ENCODE data around the gene PARD3. TPM values are rescaled to one million over a fixed set of nuclear protein-coding genes. Genes with fewer than 3 reads are reported as not detected.
"Not testable (repeated sequence)": the region's sequence is repeated elsewhere in the genome, so short reads cannot be mapped to it uniquely, and the experiment has no call there.

Gene PARD3
- total RNA-seq, 2 experiments from 2014 or later: 3.6 to 4.0 TPM

GRCh38 chr10:34744590-34744989, 70.5 kb downstream of the PARD3 start:
- peaks cover 27% of the 10 kb centered on the region for H3K27me3 Mint-ChIP-seq (ENCODE audit: low read depth)
- no peak overlapping the region for H3K4me3 Mint-ChIP-seq
- no peaks in the 10 kb centered on the region for H3K36me3 Mint-ChIP-seq (ENCODE audit: low read depth)
- intact Hi-C loops (cut with micrococcal nuclease): no loop called here
- H3K4me1 Mint-ChIP-seq (ENCODE audit: low read depth): no peaks in the 10 kb centered on the region
- CTCF ChIA-PET: no interaction called here
- no peak overlapping the region for H3K27ac Mint-ChIP-seq
- DNase-seq: no peak
- no peaks in the 10 kb centered on the region for H3K9me3 Mint-ChIP-seq

GRCh38 chr10:34743814-34744213, 71.3 kb downstream of the PARD3 start:
- Mint-ChIP-seq H3K27ac (no peak overlapping the region), H3K9me3 (no peaks in the 10 kb centered on the region), H3K4me3 (no peak overlapping the region), H3K4me1 (ENCODE audit: low read depth) (no peaks in the 10 kb centered on the region), H3K27me3 (ENCODE audit: low read depth) (peaks cover 27% of the 10 kb centered on the region), H3K36me3 (ENCODE audit: low read depth) (no peaks in the 10 kb centered on the region)
- CTCF ChIA-PET: no interaction called here
- intact Hi-C loops (cut with micrococcal nuclease): no loop called here
- no peak for DNase-seq

- Mint-ChIP-seq H3K9me3 (no peaks in the 10 kb centered on the region), H3K36me3 (ENCODE audit: low read depth) (no peaks in the 10 kb centered on the region), H3K4me3 (no peak overlapping the region), H3K4me1 (ENCODE audit: low read depth) (no peaks in the 10 kb centered on the region), H3K27me3 (ENCODE audit: low read depth) (peaks cover 27% of the 10 kb centered on the region), H3K27ac (no peak overlapping the region)
- CTCF ChIA-PET: interaction anchor here (0.6 kb wide), 1 partner anchor 48 kb away, joined by 3 read pairs; no protein-coding TSS in a partner anchor
- no peak for DNase-seq
- intact Hi-C loops (cut with micrococcal nuclease): no loop called here
Observed at GRCh38 chr10:34742456-34742855, 72.6 kb downstream of the PARD3 start.

- H3K4me3 Mint-ChIP-seq; H3K36me3 Mint-ChIP-seq (ENCODE audit: low read depth); H3K4me1 Mint-ChIP-seq (ENCODE audit: low read depth); H3K9me3 Mint-ChIP-seq; DNase-seq; H3K27ac Mint-ChIP-seq; intact Hi-C loops (cut with micrococcal nuclease): not testable (repeated sequence)
- H3K27me3 Mint-ChIP-seq (ENCODE audit: low read depth): peaks cover 27% of the 10 kb centered on the region
- CTCF ChIA-PET: interaction anchor here (0.6 kb wide), 1 partner anchor 10 kb away, joined by 4 read pairs; no protein-coding TSS in a partner anchor
Observed at GRCh38 chr10:34741087-34741486, 74.0 kb downstream of the PARD3 start.

- intact Hi-C loops (cut with micrococcal nuclease): no loop called here
- H3K4me3 Mint-ChIP-seq: no peak overlapping the region
- no peaks in the 10 kb centered on the region for H3K36me3 Mint-ChIP-seq (ENCODE audit: low read depth)
- DNase-seq: no peak
- H3K4me1 Mint-ChIP-seq (ENCODE audit: low read depth): no peaks in the 10 kb centered on the region
- peaks cover 27% of the 10 kb centered on the region for H3K27me3 Mint-ChIP-seq (ENCODE audit: low read depth)
- H3K27ac Mint-ChIP-seq: no peak overlapping the region
- CTCF ChIA-PET: no interaction called here
- H3K9me3 Mint-ChIP-seq: no peaks in the 10 kb centered on the region
Observed at GRCh38 chr10:34740321-34740720, 74.8 kb downstream of the PARD3 start.

- no peaks in the 10 kb centered on the region for H3K4me1 Mint-ChIP-seq (ENCODE audit: low read depth)
- no peak for DNase-seq
- intact Hi-C loops (cut with micrococcal nuclease): no loop called here
- no peak overlapping the region for H3K27ac Mint-ChIP-seq
- no peaks in the 10 kb centered on the region for H3K36me3 Mint-ChIP-seq (ENCODE audit: low read depth)
- no peaks in the 10 kb centered on the region for H3K9me3 Mint-ChIP-seq
- no peak overlapping the region for H3K4me3 Mint-ChIP-seq
- CTCF ChIA-PET: no interaction called here
- H3K27me3 Mint-ChIP-seq (ENCODE audit: low read depth): peaks cover 24% of the 10 kb centered on the region
Observed at GRCh38 chr10:34739915-34740314, 75.2 kb downstream of the PARD3 start.

- Mint-ChIP-seq H3K36me3 (ENCODE audit: low read depth) (no peaks in the 10 kb centered on the region), H3K9me3 (no peaks in the 10 kb centered on the region), H3K4me3 (no peak overlapping the region), H3K27me3 (ENCODE audit: low read depth) (peaks cover 19% of the 10 kb centered on the region), H3K27ac (no peak overlapping the region), H3K4me1 (ENCODE audit: low read depth) (peaks cover 3% of the 10 kb centered on the region)
- CTCF ChIA-PET: no interaction called here
- intact Hi-C loops (cut with micrococcal nuclease): no loop called here
- DNase-seq: no peak
Observed at GRCh38 chr10:34737772-34738169, 77.3 kb downstream of the PARD3 start.

- Mint-ChIP-seq H3K36me3 (ENCODE audit: low read depth) (no peaks in the 10 kb centered on the region), H3K27me3 (ENCODE audit: low read depth) (peaks cover 19% of the 10 kb centered on the region), H3K4me1 (ENCODE audit: low read depth) (peaks cover 3% of the 10 kb centered on the region), H3K27ac (no peak overlapping the region), H3K9me3 (no peaks in the 10 kb centered on the region), H3K4me3 (no peak overlapping the region)
- no peak for DNase-seq
- intact Hi-C loops (cut with micrococcal nuclease): no loop called here
- CTCF ChIA-PET: interaction anchor here (1.1 kb wide), 1 partner anchor 13 kb away, joined by 3 read pairs; no protein-coding TSS in a partner anchor
Observed at GRCh38 chr10:34736976-34737771, 77.9 kb downstream of the PARD3 start.

- Mint-ChIP-seq H3K27ac (no peak overlapping the region), H3K27me3 (ENCODE audit: low read depth) (peaks cover 7% of the 10 kb centered on the region)
- CTCF ChIA-PET: interaction anchor here (1.0 kb wide), 1 partner anchor 9 kb away, joined by 3 read pairs; no protein-coding TSS in a partner anchor
Observed at GRCh38 chr10:34734918-34735317, 80.2 kb downstream of the PARD3 start.

GRCh38 chr10:34732926-34733325, 82.2 kb downstream of the PARD3 start:
- H3K36me3 Mint-ChIP-seq (ENCODE audit: low read depth): no peaks in the 10 kb centered on the region
- H3K27ac Mint-ChIP-seq: no peak overlapping the region

More at GRCh38 chr10:34734918-34735317, 80.2 kb downstream of the PARD3 start:
- intact Hi-C loops (cut with micrococcal nuclease): no loop called here
- peaks cover 3% of the 10 kb centered on the region for H3K4me1 Mint-ChIP-seq (ENCODE audit: low read depth)
- H3K36me3 Mint-ChIP-seq (ENCODE audit: low read depth): no peaks in the 10 kb centered on the region
- no peak for DNase-seq
- no peaks in the 10 kb centered on the region for H3K9me3 Mint-ChIP-seq
- H3K4me3 Mint-ChIP-seq: no peak overlapping the region

GRCh38 chr10:34731885-34732701, 83.0 kb downstream of the PARD3 start:
- CTCF ChIA-PET: interaction anchor here (0.7 to 1.2 kb wide), 2 partner anchors 192 to 263 kb away, joined by 3 read pairs; no protein-coding TSS in a partner anchor
- intact Hi-C loops (cut with micrococcal nuclease): no loop called here
- Mint-ChIP-seq H3K27ac (no peak overlapping the region), H3K9me3 (no peaks in the 10 kb centered on the region), H3K27me3 (ENCODE audit: low read depth) (no peaks in the 10 kb centered on the region), H3K4me3 (no peak overlapping the region), H3K4me1 (ENCODE audit: low read depth) (peaks cover 3% of the 10 kb centered on the region), H3K36me3 (ENCODE audit: low read depth) (no peaks in the 10 kb centered on the region)
- DNase-seq: no peak

More at GRCh38 chr10:34732926-34733325, 82.2 kb downstream of the PARD3 start:
- no peak for DNase-seq
- Mint-ChIP-seq H3K27me3 (ENCODE audit: low read depth) (peaks cover 3% of the 10 kb centered on the region), H3K4me3 (no peak overlapping the region), H3K4me1 (ENCODE audit: low read depth) (peaks cover 3% of the 10 kb centered on the region), H3K9me3 (no peaks in the 10 kb centered on the region)
- intact Hi-C loops (cut with micrococcal nuclease): no loop called here
- CTCF ChIA-PET: interaction anchor here (0.6 to 1.2 kb wide), 3 partner anchors 26 to 262 kb away, joined by 3 read pairs; no protein-coding TSS in a partner anchor

GRCh38 chr10:34731213-34731612, 83.9 kb downstream of the PARD3 start:
- Mint-ChIP-seq H3K4me1 (ENCODE audit: low read depth) (peaks cover 3% of the 10 kb centered on the region), H3K4me3 (no peak overlapping the region), H3K27me3 (ENCODE audit: low read depth) (no peaks in the 10 kb centered on the region), H3K36me3 (ENCODE audit: low read depth) (no peaks in the 10 kb centered on the region), H3K27ac (no peak overlapping the region), H3K9me3 (no peaks in the 10 kb centered on the region)
- CTCF ChIA-PET: no interaction called here
- intact Hi-C loops (cut with micrococcal nuclease): no loop called here
- no peak for DNase-seq

All from activated naive CD4-positive, alpha-beta T cell treated with anti-CD3 and anti-CD28 coated beads for 36 hours (primary cell).